Superior temporal gyrus (tissue), 1 donor: ENCODE data around the gene KIAA1143.
A peak's percentile ranks its signal among the peaks of the same experiment; 100 is the strongest.

ENCODE experiments used
- DNase-seq: peaks from one replicate; pipeline ENCODE4 v3.0.0-alpha.2; 2016; ENCODE audit errors: extremely low spot score

Gene KIAA1143

GRCh38 chr3:44761424-44762169, at the start of gene KIAA1143, which contains the start of gene KIF15:
Gene KIAA1143 (minus strand): TSS chr3:44761619. CDS start chr3:44761602, 17 bp downstream.
Gene KIF15 (plus strand): TSS chr3:44761794. CDS start chr3:44761866, 72 bp downstream.
- DNase-seq, result peak; percentile 98

DNA sequence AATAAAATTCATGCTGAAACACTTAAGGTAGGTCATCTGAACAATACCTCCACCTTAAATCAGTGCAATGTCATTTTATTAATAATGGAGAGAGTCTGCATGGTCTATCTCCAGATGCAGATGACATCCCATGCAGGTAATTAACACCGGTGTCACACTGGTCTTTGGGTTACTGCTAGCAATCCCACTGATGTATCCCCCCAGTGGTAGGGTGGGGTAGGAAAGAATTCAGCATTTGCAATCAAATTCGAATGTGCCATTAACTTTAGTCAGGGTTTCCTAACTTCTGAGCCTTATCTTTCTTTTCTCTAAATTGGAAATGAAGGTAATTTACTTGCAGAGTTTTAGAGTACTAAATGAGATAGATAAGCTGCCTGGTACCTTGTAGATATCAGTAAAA, 44.5 kb upstream of the KIAA1143 start:
- no peak for DNase-seq

DNA sequence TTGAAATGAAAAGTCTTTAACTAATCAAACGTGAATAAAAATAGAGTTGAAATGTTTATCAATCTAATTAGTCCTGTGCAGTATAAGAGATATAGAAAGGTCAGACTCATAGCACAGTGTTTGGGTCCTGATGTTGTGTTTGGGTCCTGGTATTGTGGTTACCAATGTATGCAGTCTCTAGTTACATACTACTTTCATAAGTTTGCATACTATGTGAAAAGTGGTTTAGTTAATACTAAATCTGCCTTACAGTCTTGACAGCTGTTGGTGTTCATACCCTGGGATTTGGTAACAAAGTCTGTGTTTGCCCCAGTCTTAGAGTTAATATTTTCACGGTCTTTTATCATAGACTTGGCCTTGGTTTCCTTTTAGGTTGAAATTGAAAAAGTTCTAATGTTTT, 41.9 kb upstream of the KIAA1143 start:
- no peak for DNase-seq

DNA sequence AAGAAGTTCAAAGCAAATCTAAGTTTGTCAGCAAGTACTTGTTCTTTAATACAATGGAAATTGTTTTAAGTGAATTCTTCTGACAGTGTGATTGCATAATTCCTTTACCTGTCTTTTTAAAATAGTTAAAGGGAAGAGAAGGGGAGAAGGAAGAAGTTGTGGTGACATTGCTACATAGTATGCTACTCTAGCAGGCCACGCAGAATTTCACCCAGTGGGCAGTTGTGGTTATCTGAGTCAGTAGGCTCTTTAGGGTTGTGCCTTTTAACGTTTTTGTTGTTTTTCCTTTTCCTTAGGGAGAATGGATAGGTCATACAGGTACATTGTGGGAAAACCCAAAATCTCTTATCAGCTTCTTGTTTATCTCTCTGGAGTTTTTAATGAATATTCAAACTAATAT, 40.6 kb upstream of the KIAA1143 start:
- DNase-seq, result no peak

- no peak for DNase-seq
Observed at GRCh38 chr3:44795197-44795596, 33.8 kb upstream of the KIAA1143 start.

DNA sequence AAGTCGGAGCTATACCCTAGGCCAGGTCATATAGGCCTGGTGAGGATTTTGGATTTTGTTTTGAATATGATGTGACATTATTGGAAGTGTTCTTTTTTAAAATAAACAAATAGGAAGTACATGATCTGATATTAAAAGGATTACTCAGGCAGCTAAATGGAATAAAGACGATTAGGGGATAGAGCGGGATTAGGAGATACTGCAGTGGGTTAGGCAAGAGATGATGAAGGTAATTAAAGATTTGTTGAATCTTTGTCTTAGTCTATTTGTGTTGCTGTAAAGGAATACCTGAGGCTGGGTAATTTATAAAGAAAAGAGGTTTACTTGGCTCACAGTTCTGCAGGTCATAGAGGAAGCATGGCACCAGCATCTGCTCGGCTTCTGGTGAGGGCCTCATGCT, 21.5 kb upstream of the KIAA1143 start:
- DNase-seq, result no peak

DNA sequence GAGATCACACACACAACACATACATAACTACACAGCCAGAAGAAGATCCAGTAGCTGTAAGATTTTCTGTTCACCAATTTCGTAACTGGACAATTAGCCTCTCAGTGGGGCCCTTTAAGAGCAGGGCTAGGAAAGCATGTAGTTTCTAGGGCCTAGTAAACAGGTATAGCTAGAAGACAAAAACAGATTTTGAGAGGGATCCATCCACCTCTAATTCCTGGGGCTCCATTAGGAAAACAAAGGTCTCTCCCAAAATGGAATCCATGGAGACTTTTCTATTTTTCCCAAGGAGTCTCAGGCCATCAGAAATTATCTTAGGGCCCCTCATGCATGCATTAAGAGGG, 10.7 kb upstream of the KIAA1143 start:
- no peak for DNase-seq

DNA sequence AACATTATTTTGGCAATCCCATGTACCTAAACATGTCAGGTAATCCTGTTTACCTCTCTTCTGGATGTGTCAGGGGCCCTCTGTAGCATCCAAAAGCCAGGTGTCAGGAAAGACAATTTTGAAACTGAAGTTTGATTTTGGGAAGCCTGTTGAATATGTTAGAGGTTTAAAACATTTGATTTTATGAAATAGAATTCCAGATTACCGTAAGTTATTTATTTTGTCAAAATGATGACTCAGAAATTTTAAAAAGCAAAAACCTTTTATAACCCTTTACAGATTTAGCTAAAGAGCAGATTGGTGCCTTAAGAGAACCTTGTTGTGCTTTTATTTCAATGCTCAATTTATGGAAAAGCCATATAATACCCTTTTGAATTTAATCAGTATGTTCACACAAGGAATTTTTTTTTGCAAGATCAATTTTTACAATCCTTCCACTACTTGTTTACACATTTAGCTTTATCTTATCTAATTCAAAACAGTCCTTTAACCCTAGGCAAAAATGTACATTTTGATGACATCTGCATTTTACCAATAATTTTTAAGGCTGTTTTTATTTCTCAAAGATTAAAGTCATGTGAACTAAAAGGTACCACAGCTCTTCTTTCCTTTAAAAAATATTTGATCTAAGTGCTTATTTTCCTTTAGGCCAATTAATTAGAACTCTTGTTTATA, 10.1 kb upstream of the KIAA1143 start:
- DNase-seq, result no peak

GRCh38 chr3:44764248-44764647, 2.8 kb upstream of the KIAA1143 start:
- DNase-seq, result no peak

GRCh38 chr3:44762690-44763089, 1.3 kb upstream of the KIAA1143 start:
- DNase-seq, result no peak

GRCh38 chr3:44762170-44762677, 805 bp upstream of the KIAA1143 start:
- DNase-seq, result no peak

DNA sequence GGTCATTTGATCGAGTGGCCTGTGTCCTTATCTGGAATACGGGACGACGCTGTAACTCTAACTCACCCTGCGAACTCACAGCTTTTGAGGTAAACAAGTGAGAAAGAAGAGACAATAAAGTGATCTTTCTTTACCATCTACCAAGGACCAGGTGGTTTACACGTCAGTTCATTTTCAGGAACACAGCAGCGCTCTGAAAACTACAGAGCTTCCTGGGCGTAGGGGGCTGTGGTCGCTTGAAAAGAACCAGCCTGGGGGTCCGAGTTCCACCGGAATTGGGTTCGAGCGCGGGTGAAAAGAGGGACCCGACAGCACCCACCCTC, 357 bp downstream of the KIAA1143 start:
- no peak for DNase-seq

GRCh38 chr3:44734646-44735168, 26.7 kb downstream of the KIAA1143 start:
- DNase-seq, result no peak

DNA sequence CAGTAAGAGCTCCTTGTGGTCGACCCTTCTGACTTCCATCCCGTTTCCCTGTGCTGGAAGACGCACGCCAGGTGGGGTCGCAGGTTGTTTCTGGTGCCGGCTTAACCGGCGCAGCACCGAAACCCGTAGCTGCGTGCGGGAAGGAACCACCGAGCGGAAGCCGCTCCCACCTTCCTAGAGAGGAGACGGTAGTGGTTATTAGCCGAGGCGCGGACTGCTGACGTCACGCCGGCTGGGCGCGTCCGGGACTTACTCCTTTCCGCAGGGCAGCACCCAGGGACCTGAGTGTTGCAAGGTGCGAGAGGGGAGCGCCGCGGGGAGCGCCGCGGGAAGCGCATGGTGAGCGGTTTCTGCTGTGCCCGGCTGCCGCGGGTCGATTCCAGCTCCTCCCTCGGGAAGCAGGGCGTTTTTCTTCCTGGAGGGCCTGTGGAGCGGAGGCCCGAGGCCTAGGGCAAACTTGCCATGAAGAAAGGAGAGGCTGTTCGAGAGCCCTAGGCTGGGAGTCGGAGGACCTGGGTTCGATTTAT, 32.0 kb downstream of the KIAA1143 start, which contains the start of gene ZNF501:
Gene ZNF501 (plus strand): TSS at position 252 of the 527 bp plus-strand sequence. CDS start 4,787 bp downstream, outside the sequence.
- DNase-seq, result peak; percentile 89

GRCh38 chr3:44722103-44722401, 39.4 kb downstream of the KIAA1143 start:
- DNase-seq, result no peak

GRCh38 chr3:44721231-44722102, 40.0 kb downstream of the KIAA1143 start:
- no peak for DNase-seq

- peak; percentile 91 for DNase-seq
Observed at GRCh38 chr3:44712455-44713075, 48.9 kb downstream of the KIAA1143 start, which contains the start of gene ZNF502. Gene ZNF502 (plus strand): TSS chr3:44712660. CDS start chr3:44720262, 7,602 bp downstream.
